ENCODE data around the gene TTLL10. TPM values are rescaled to one million over a fixed set of nuclear protein-coding genes. Genes with fewer than 3 reads are reported as not detected.

Gene TTLL10
- polyA plus RNA-seq, 2 of the 4 experiments (the other 2 are of a cell fraction): not detected

- ChIA-PET POLR2A (no interaction called here), CTCF (interaction anchor here (0.8 kb wide), 1 partner anchor 97 kb away, joined by 4 read pairs; no protein-coding TSS in a partner anchor)
- H3K27ac ChIP-seq: no peak overlapping the region
- no peak overlapping the region for H3K4me2 ChIP-seq
- 100% methylated on average over 5 of the region's 20 CpGs for WGBS (ENCODE audit: missing lambda C conversion rate)
- DNase-seq (ENCODE audit: low read depth in 1 of 2, low spot score in 1 of 2) (no peak), ATAC-seq (no peak), FAIRE-seq (no peak)
- no peak overlapping the region for H3K4me3 ChIP-seq
- TF ChIP-seq RFX5 (IDR thresholded peaks at IDR 0.05) (no peak), JUNB (IDR thresholded peaks at IDR 0.05) (no peak), CEBPB (IDR thresholded peaks at IDR 0.05) (no peak), TFCP2L1 (CRISPR knock-in tag; IDR thresholded peaks at IDR 0.05) (no peak)
- TF ChIP-seq, protein P1, sequence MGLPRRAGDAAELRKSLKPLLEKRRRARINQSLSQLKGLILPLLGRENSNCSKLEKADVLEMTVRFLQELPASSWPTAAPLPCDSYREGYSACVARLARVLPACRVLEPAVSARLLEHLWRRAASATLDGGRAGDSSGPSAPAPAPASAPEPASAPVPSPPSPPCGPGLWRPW (IDR thresholded peaks at IDR 0.05): no peak
- H3K9me3 ChIP-seq: no peaks in the 10 kb centered on the region
- no peaks in the 10 kb centered on the region for H3K4me1 ChIP-seq
Observed at GRCh38 chr1:1219341-1219740, 45.7 kb downstream of the TTLL10 start.

- ChIA-PET POLR2A (no interaction called here), CTCF (interaction anchor here (1.7 kb wide), 1 partner anchor 98 kb away, joined by 5 read pairs; no protein-coding TSS in a partner anchor)
- no peak overlapping the region for H3K4me2 ChIP-seq
- H3K4me1 ChIP-seq: no peaks in the 10 kb centered on the region
- no peaks in the 10 kb centered on the region for H3K9me3 ChIP-seq
- no peak for ATAC-seq
- no peak overlapping the region for H3K4me3 ChIP-seq
- WGBS (ENCODE audit: missing lambda C conversion rate): 93% methylated on average over 19 of the region's 24 CpGs
- no peak for DNase-seq (ENCODE audit: low read depth in 1 of 2, low spot score in 1 of 2)
- FAIRE-seq: no peak
- TF ChIP-seq HOXB5 (CRISPR knock-in tag; IDR thresholded peaks at IDR 0.05) (no peak), KDM5A (IDR thresholded peaks at IDR 0.05) (no peak), GATA3 (IDR thresholded peaks at IDR 0.05; ENCODE audit: borderline replicate concordance) (no peak), RFX5 (IDR thresholded peaks at IDR 0.05) (no peak)
- no peak overlapping the region for H3K27ac ChIP-seq
Observed at GRCh38 chr1:1220197-1220596, 46.5 kb downstream of the TTLL10 start.

GRCh38 chr1:1221887-1222574, 48.4 kb downstream of the TTLL10 start:
- Histone ChIP-seq H3K27ac (no peak overlapping the region), H3K4me2 (no peak overlapping the region), H3K4me1 (no peaks in the 10 kb centered on the region), H3K4me3 (no peak overlapping the region), H3K9me3 (no peaks in the 10 kb centered on the region)
- FAIRE-seq (no peak), DNase-seq (ENCODE audit: low read depth in 1 of 2, low spot score in 1 of 2) (no peak), ATAC-seq (no peak; a peak in 1 of 6 replicates)
- ChIA-PET POLR2A (no interaction called here), CTCF (interaction anchor here (1.7 kb wide), 1 partner anchor 99 kb away, joined by 4 read pairs; no protein-coding TSS in a partner anchor)
- no peak for TF ChIP-seq MAFK (IDR thresholded peaks at IDR 0.05; ENCODE audit: partially characterized antibody)
- 86% methylated on average over 16 of the region's 30 CpGs for WGBS (ENCODE audit: missing lambda C conversion rate)

- Histone ChIP-seq H3K4me2 (no peak overlapping the region), H3K9me3 (no peaks in the 10 kb centered on the region), H3K4me3 (no peak overlapping the region), H3K27ac (no peak overlapping the region), H3K4me1 (no peaks in the 10 kb centered on the region)
- FAIRE-seq (no peak), ATAC-seq (no peak), DNase-seq (ENCODE audit: low read depth in 1 of 2, low spot score in 1 of 2) (no peak)
- 99% methylated on average over 32 of the region's 44 CpGs for WGBS (ENCODE audit: missing lambda C conversion rate)
- CTCF ChIA-PET: interaction anchor here (0.9 to 1.7 kb wide), 2 partner anchors 100 to 101 kb away, joined by 4 read pairs; no protein-coding TSS in a partner anchor
- POLR2A ChIA-PET: no interaction called here
- TF ChIP-seq HOXB5 (CRISPR knock-in tag; IDR thresholded peaks at IDR 0.05) (no peak), CTCF (IDR thresholded peaks at IDR 0.05) (no peak), SMC3 (IDR thresholded peaks at IDR 0.05) (no peak), NFE2L2 (conservative IDR thresholded peaks at IDR 0.05; ENCODE audit: low read length) (no peak), PBX3 (IDR thresholded peaks at IDR 0.05) (no peak), CHD4 (IDR thresholded peaks at IDR 0.05; ENCODE audit: borderline replicate concordance) (no peak), TFCP2L1 (CRISPR knock-in tag; IDR thresholded peaks at IDR 0.05) (no peak), POLR2AphosphoS2 (conservative IDR thresholded peaks at IDR 0.05; ENCODE audit: low read length) (no peak), RARB (CRISPR knock-in tag; IDR thresholded peaks at IDR 0.05) (no peak), CHD2 (IDR thresholded peaks at IDR 0.05; ENCODE audit: low read length, partially characterized antibody) (no peak), FOSB (CRISPR knock-in tag; IDR thresholded peaks at IDR 0.05) (no peak), TP53 (CRISPR knock-in tag; IDR thresholded peaks at IDR 0.05) (no peak), SREBF2 (IDR thresholded peaks at IDR 0.05) (no peak), NPAS2 (CRISPR knock-in tag; IDR thresholded peaks at IDR 0.05; ENCODE audit: borderline replicate concordance) (no peak), ZFP36 (IDR thresholded peaks at IDR 0.05; ENCODE audit: borderline replicate concordance, partially characterized antibody) (no peak), ESRRA (IDR thresholded peaks at IDR 0.05; ENCODE audit: borderline replicate concordance, low read length) (no peak), ZC3H11A (IDR thresholded peaks at IDR 0.05) (no peak), RAD21 (conservative IDR thresholded peaks at IDR 0.05 in 1 of 2, IDR thresholded peaks at IDR 0.05 in 1 of 2) (no peak)
- TF ChIP-seq, protein P2, sequence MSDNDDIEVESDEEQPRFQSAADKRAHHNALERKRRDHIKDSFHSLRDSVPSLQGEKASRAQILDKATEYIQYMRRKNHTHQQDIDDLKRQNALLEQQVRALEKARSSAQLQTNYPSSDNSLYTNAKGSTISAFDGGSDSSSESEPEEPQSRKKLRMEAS (IDR thresholded peaks at IDR 0.05): no peak
- TF ChIP-seq, protein P3, sequence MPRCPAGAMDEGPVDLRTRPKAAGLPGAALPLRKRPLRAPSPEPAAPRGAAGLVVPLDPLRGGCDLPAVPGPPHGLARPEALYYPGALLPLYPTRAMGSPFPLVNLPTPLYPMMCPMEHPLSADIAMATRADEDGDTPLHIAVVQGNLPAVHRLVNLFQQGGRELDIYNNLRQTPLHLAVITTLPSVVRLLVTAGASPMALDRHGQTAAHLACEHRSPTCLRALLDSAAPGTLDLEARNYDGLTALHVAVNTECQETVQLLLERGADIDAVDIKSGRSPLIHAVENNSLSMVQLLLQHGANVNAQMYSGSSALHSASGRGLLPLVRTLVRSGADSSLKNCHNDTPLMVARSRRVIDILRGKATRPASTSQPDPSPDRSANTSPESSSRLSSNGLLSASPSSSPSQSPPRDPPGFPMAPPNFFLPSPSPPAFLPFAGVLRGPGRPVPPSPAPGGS (IDR thresholded peaks at IDR 0.05): no peak
Observed at GRCh38 chr1:1222575-1223225, 49.0 kb downstream of the TTLL10 start.
